BJ (cell line): ENCODE data around the gene ABLIM1. TPM values are rescaled to one million over a fixed set of nuclear protein-coding genes. Genes with fewer than 3 reads are reported as not detected.

Source experiments
- CTCF ChIA-PET: fragments of 350-600 bp; formaldehyde crosslinking; extraction: SDS; loops from one replicate; lab custom pipeline; 2021; ENCODE audit warnings: antibody characterized with exemption, inconsistent platforms; lab: Yijun Ruan, JAX
- POLR2A ChIA-PET: fragments of 300-600 bp; sonication (Branson Sonifier 250); formaldehyde crosslinking; extraction: SDS; loops from one replicate; lab custom pipeline; 2021; ENCODE audit warnings: antibody characterized with exemption; lab: Charles Lee
- DNase-seq: peaks from one replicate; pipeline ENCODE4 v3.0.0-alpha.2; 2011; ENCODE audit warnings: low read depth
- H3K27me3 ChIP-seq: 2 replicates; pipeline ENCODE4 v1.6.0; 2011; ENCODE audit warnings: low read length; ENCODE audit not compliant: control insufficient read depth, insufficient read depth
- H3K36me3 ChIP-seq: 2 replicates; pipeline ENCODE4 v1.5.1; 2011; ENCODE audit warnings: low read length; ENCODE audit not compliant: control insufficient read depth, insufficient read depth
- H3K4me3 ChIP-seq: 2 replicates; pipeline ENCODE4 v1.5.1; 2011; ENCODE audit warnings: low read depth, mild to moderate bottlenecking, control low read depth, low read length
- CTCF ChIP-seq: IDR thresholded peaks from 2 replicates; pipeline ENCODE4 v1.5.1; 2011; ENCODE audit warnings: low read depth, mild to moderate bottlenecking, control low read depth, inconsistent platforms, low read length, moderate library complexity; ENCODE audit not compliant: insufficient read depth
- polyA plus RNA-seq: library from polyadenylated mRNA; depleted of rRNA; stranded (reverse); fragments of >200 nt; gene quantifications from 2 replicates; pipeline ENCODE4 v1.2.3, GENCODE V29; 2011

ABLIM1 gene
- polyA plus RNA-seq, 1 experiment: 14.4 TPM

- ChIA-PET POLR2A (no interaction called here), CTCF (interaction anchor here (1.6 kb wide), 1 partner anchor 164 kb away, joined by 6 read pairs; no protein-coding TSS in a partner anchor)
- TF ChIP-seq CTCF: no peak
- Histone ChIP-seq H3K36me3 (no peaks in the 10 kb centered on the region), H3K27me3 (no peaks in the 10 kb centered on the region), H3K4me3 (no peak overlapping the region)
- no peak for DNase-seq
Observed at GRCh38 chr10:114635797-114636550, 22.1 kb downstream of the ABLIM1 start.

GRCh38 chr10:114635101-114635500, 23.0 kb downstream of the ABLIM1 start:
- TF ChIP-seq CTCF: no peak
- no peaks in the 10 kb centered on the region for H3K36me3 ChIP-seq
- DNase-seq: no peak
- ChIA-PET POLR2A (no interaction called here), CTCF (interaction anchor here (0.9 kb wide), 1 partner anchor 151 kb away, joined by 3 read pairs; no protein-coding TSS in a partner anchor)
- no peak overlapping the region for H3K4me3 ChIP-seq
- H3K27me3 ChIP-seq: no peaks in the 10 kb centered on the region

GRCh38 chr10:114634609-114634979, 23.5 kb downstream of the ABLIM1 start:
- Histone ChIP-seq H3K27me3 (no peaks in the 10 kb centered on the region), H3K36me3 (no peaks in the 10 kb centered on the region), H3K4me3 (no peak overlapping the region)
- ChIA-PET POLR2A (no interaction called here), CTCF (interaction anchor here (0.9 to 1.2 kb wide), 2 partner anchors 69 to 152 kb away, joined by 3 to 5 read pairs; no protein-coding TSS in a partner anchor)
- TF ChIP-seq CTCF: no peak
- DNase-seq: peak; percentile 97

GRCh38 chr10:114632869-114633715, 25.0 kb downstream of the ABLIM1 start:
- Histone ChIP-seq H3K36me3 (no peaks in the 10 kb centered on the region), H3K27me3 (no peaks in the 10 kb centered on the region), H3K4me3 (no peak overlapping the region)
- no peak for TF ChIP-seq CTCF
- peak; percentile 88 for DNase-seq
- ChIA-PET POLR2A (interaction anchor here (0.8 kb wide), 1 partner anchor 9 kb away, joined by 3 read pairs; no protein-coding TSS in a partner anchor), CTCF (interaction anchor here (1.1 to 1.2 kb wide), 3 partner anchors 71 to 84 kb away, joined by 3 to 5 read pairs (median 3); no protein-coding TSS in a partner anchor)
